ENCODE measurements around the gene SAP30L.
A peak's percentile ranks its signal among the peaks of the same experiment; 100 is the strongest.

The SAP30L gene

DNA sequence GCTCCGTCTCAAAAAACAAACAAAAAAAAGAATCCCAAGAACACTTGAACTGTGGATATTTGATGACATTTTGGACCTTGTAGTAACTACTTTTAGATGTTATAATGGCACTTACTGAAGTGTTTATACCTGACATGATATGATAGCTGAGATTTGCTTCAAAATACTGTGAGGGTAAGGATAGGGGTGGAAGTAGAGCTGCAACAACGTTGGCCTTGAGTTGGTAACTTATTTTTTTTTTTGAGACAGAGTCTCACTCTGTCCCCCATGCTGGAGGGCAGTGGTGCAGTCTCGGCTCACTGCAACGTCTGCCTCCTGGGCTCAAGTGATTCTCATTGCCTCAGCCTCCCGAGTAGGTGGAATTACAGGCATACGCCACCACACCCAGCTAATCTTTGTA is 30.7 kb upstream of the SAP30L start:
- H3K4me3 ChIP-seq (ENCODE audit: control insufficient read depth, low read depth, low read length) = no peak overlapping the region
- DNase-seq (ENCODE audit: low read depth) = no peak
- TF ChIP-seq, protein P1, sequence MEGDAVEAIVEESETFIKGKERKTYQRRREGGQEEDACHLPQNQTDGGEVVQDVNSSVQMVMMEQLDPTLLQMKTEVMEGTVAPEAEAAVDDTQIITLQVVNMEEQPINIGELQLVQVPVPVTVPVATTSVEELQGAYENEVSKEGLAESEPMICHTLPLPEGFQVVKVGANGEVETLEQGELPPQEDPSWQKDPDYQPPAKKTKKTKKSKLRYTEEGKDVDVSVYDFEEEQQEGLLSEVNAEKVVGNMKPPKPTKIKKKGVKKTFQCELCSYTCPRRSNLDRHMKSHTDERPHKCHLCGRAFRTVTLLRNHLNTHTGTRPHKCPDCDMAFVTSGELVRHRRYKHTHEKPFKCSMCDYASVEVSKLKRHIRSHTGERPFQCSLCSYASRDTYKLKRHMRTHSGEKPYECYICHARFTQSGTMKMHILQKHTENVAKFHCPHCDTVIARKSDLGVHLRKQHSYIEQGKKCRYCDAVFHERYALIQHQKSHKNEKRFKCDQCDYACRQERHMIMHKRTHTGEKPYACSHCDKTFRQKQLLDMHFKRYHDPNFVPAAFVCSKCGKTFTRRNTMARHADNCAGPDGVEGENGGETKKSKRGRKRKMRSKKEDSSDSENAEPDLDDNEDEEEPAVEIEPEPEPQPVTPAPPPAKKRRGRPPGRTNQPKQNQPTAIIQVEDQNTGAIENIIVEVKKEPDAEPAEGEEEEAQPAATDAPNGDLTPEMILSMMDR (conservative IDR thresholded peaks at IDR 0.05; ENCODE audit: control insufficient read depth, insufficient read depth, low read depth, low read length) = no peak

DNA sequence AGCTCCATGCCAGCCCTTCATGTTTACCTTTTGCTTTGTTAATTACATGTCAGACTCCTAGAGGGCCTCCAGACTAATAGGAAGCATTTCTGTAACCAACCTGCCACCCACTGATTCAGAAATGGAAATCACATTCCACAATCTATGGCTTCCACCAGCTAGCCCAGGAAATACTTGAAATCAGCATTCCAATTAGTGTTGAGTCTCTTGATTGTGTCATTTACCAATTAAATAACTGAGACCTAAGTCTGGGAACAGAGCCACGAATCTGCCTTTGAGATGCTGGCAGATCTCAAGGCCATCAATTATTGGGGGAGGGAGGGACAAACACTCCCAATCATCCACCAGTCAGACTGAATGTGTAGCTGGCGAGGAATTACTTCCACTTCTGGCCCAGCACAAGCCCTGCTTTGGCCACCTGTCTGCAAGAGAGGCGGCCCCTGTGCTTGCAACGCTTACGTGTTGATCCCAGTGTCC is 27.4 kb upstream of the SAP30L start:
- no peak for DNase-seq (ENCODE audit: low read depth)
- no peak overlapping the region for H3K4me3 ChIP-seq (ENCODE audit: control insufficient read depth, low read depth, low read length)
- TF ChIP-seq, protein P1 (conservative IDR thresholded peaks at IDR 0.05; ENCODE audit: control insufficient read depth, insufficient read depth, low read depth, low read length) = no peak

DNA sequence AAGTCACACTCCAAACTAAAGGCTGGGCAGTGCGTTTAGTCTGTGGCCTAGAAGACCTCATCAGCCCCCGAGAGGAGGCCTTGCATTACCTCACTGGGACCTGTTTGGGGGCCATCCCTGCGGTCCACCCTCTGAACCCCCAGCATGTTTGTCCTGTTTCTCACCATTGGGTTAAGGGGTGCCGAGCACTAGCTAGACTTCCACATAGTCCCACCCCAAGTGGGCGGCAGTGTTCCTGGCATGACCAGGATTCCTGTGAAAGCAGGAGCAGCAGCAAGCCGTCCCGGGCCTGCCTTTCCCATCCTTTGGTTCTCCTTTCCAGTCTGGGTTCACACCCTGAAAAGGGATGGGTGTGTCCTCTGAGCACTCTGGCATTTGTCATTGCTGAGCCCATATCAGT is 26.6 kb upstream of the SAP30L start:
- TF ChIP-seq, protein P1 (conservative IDR thresholded peaks at IDR 0.05; ENCODE audit: control insufficient read depth, insufficient read depth, low read depth, low read length) = no peak
- no peak overlapping the region for H3K4me3 ChIP-seq (ENCODE audit: control insufficient read depth, low read depth, low read length)
- no peak for DNase-seq (ENCODE audit: low read depth)

DNA sequence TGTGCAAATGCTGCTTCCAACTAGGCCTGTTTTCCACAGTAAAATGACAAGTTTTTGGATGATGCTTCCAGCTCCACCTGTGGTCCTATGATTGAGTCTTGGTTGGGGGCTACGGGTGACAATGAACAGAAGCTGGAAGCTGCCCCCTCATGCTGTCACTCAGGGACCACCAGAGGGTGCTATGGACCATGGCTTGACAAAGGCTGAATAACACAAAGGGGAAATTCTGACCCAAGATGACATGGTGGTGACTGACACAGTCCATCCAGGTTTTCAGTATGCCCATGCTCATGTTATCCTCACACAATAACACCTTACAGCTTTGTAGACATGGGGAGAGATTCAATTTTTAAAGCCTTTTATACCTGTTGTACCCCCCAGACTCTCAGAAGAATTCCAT is 23.9 kb upstream of the SAP30L start:
- TF ChIP-seq, protein P1 (conservative IDR thresholded peaks at IDR 0.05; ENCODE audit: control insufficient read depth, insufficient read depth, low read depth, low read length) = peak; percentile 48
- peak; percentile 31 for DNase-seq (ENCODE audit: low read depth)
- H3K4me3 ChIP-seq (ENCODE audit: control insufficient read depth, low read depth, low read length) = no peak overlapping the region

DNA sequence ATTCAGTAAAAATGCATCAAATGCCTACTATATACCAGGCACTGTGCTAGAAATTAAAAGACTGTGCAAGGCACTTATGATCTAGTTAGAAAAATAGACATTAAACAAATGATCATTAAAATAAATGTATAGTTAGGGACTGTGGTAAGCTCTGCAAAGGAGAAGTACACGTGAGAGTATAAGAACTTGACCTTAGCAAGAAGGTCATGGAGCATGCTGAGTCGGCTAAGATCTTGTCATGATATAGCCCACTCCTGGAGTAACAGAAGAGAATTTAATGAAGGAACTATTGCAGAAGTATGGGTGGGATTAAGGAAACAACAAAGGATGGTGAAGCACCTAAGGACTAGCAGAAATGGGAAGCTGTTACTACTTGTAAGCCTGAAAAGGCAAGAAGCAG is 23.5 kb upstream of the SAP30L start:
- DNase-seq (ENCODE audit: low read depth) = no peak
- TF ChIP-seq, protein P1 (conservative IDR thresholded peaks at IDR 0.05; ENCODE audit: control insufficient read depth, insufficient read depth, low read depth, low read length) = no peak
- no peak overlapping the region for H3K4me3 ChIP-seq (ENCODE audit: control insufficient read depth, low read depth, low read length)

DNA sequence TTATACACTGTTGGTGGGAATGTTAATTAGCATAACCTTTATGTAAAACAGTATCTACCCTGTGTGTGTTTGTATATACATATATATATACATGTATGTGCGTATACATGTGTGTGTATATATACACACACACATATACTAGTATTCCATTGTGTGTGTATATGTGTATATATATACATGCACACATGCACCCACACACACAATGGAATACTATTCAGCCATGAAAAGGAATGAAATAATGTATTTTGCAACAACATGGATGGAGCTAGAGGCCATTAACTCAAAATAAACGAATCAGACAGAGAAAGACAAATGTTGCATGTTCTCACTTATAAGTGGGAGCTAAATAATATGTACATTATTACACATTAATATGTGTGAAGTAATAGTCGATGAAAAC is 17.6 kb upstream of the SAP30L start:
- TF ChIP-seq, protein P1 (conservative IDR thresholded peaks at IDR 0.05; ENCODE audit: control insufficient read depth, insufficient read depth, low read depth, low read length) = no peak
- H3K4me3 ChIP-seq (ENCODE audit: control insufficient read depth, low read depth, low read length) = no peak overlapping the region
- no peak for DNase-seq (ENCODE audit: low read depth)

DNA sequence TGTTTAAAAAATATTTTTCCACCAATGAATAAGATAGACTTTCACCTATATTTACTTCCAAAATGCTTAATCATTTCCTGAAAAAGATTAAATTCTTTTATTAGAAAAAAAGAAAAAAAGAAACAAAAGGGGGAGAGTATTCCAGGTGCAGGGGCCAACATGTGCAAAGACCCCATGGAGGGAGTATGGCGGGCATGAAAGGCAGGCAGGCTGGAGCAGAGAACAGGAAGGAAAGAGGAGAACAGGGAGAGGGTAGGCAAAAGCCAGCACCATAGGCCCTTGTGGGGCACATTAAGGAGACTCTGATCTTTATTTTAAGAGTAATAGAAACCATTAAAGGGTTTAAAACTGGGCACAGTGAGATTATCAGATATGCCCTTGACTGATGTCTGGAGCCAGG is 16.5 kb upstream of the SAP30L start:
- H3K4me3 ChIP-seq (ENCODE audit: control insufficient read depth, low read depth, low read length) = no peak overlapping the region
- no peak for DNase-seq (ENCODE audit: low read depth)
- TF ChIP-seq, protein P1 (conservative IDR thresholded peaks at IDR 0.05; ENCODE audit: control insufficient read depth, insufficient read depth, low read depth, low read length) = no peak

Measured in fibroblast of mammary gland (primary cell).